PC-9 (cell line): ENCODE data around the gene TSC1. TPM values are rescaled to one million over a fixed set of nuclear protein-coding genes. Genes with fewer than 3 reads are reported as not detected.

Experiments
- BruUV-seq: library from RNA; stranded (reverse); fragments of 400-500 nt; replicated peaks from 2 replicates; lab custom pipeline; 2021; lab: Mats Ljungman, UMichigan
- CTCF ChIA-PET: fragments of 300-600 bp; sonication (Branson Sonifier 250); formaldehyde crosslinking; loops from one replicate; lab custom pipeline; 2022; ENCODE audit warnings: antibody characterized with exemption; lab: Charles Lee
- POLR2A ChIA-PET: fragments of 300-600 bp; sonication (Branson Sonifier 250); formaldehyde crosslinking; loops from one replicate; lab custom pipeline; 2022; ENCODE audit warnings: antibody characterized with exemption; ENCODE audit not compliant: unreplicated experiment; lab: Charles Lee
- DNase-seq, 2 experiments: peaks; one replicate each; pipeline versions ENCODE4 v3.0.0 to v3.0.0-alpha.2; 2015 to 2022; ENCODE audit warnings: mixed read lengths in 1 of 2
- H2AFZ ChIP-seq: fragments of 200-600 bp; sonication (generic); 2 replicates; pipeline ENCODE4 v1.8.1; 2017; ENCODE audit warnings: antibody characterized with exemption
- H3F3A ChIP-seq: fragments of 200-600 bp; sonication (generic); 2 replicates; pipeline ENCODE4 v1.8.1; 2017; ENCODE audit warnings: antibody characterized with exemption, mild to moderate bottlenecking, low read depth; ENCODE audit not compliant: insufficient read depth
- H3K27ac ChIP-seq: fragments of 200-600 bp; sonication (generic); 2 replicates; pipeline ENCODE4 v1.6.1; 2016; ENCODE audit warnings: mixed run types
- H3K27me3 ChIP-seq: fragments of 200-600 bp; sonication (generic); 2 replicates; pipeline ENCODE4 v1.6.1; 2016; ENCODE audit warnings: low read depth, mixed run types; ENCODE audit not compliant: insufficient read depth
- H3K36me3 ChIP-seq: fragments of 200-600 bp; sonication (generic); 2 replicates; pipeline ENCODE4 v1.6.1; 2016; ENCODE audit warnings: low read depth, mixed run types
- H3K4me1 ChIP-seq: fragments of 200-600 bp; sonication (generic); replicated peaks from 2 replicates; pipeline ENCODE4 v1.6.1; 2016; ENCODE audit warnings: mixed run types; ENCODE audit not compliant: insufficient read depth
- H3K4me2 ChIP-seq: fragments of 200-600 bp; sonication (generic); 2 replicates; pipeline ENCODE4 v1.6.1; 2017; ENCODE audit warnings: mixed run types
- H3K4me3 ChIP-seq: fragments of 200-600 bp; sonication (generic); 2 replicates; pipeline ENCODE4 v1.6.1; 2016; ENCODE audit warnings: mixed run types
- H3K79me2 ChIP-seq: fragments of 200-600 bp; sonication (generic); 2 replicates; pipeline ENCODE4 v1.6.1; 2017; ENCODE audit warnings: low read depth, mixed run types
- H3K9me2 ChIP-seq: fragments of 200-600 bp; sonication (generic); 2 replicates; pipeline ENCODE4 v1.8.1; 2017; ENCODE audit warnings: mild to moderate bottlenecking; ENCODE audit not compliant: insufficient read depth
- H3K9me3 ChIP-seq: fragments of 200-600 bp; sonication (generic); 2 replicates; pipeline ENCODE4 v1.8.1; 2016; ENCODE audit warnings: low read depth; ENCODE audit not compliant: insufficient read depth
- H4K20me1 ChIP-seq: fragments of 200-600 bp; sonication (generic); 2 replicates; pipeline ENCODE4 v1.8.1; 2017; ENCODE audit not compliant: insufficient read depth
- EZH2 ChIP-seq: fragments of 200-600 bp; sonication (generic); IDR thresholded peaks from 2 replicates; pipeline ENCODE4 v1.8.0; 2017; ENCODE audit warnings: antibody characterized with exemption, low read depth
- intact Hi-C: fragments of 100-400 bp; cut with micrococcal nuclease; formaldehyde crosslinking; loops from one replicate; pipeline ENCODE4 v1.10.0; 2022; ENCODE audit not compliant: unreplicated experiment
- total RNA-seq: library from RNA; stranded (reverse); gene quantifications from 2 replicates; pipeline ENCODE4 v1.2.3, GENCODE V29; 2021
- TF ChIP-seq, protein P1 (sequence below): fragments of 200-600 bp; sonication (generic); conservative IDR thresholded peaks from 2 replicates; pipeline ENCODE4 v1.6.1; 2017; ENCODE audit warnings: mixed run types, antibody characterized with exemption, mild to moderate bottlenecking, moderate library complexity

Gene TSC1
- total RNA-seq, 1 experiment from 2014 or later = 61.0 TPM

GRCh38 chr9:132883349-132884294 lies 60.8 kb downstream of the TSC1 start:
- no peaks in the 10 kb centered on the region for H4K20me1 ChIP-seq
- POLR2A ChIA-PET = no interaction called here

GRCh38 chr9:132882616-132883015 lies 61.8 kb downstream of the TSC1 start:
- POLR2A ChIA-PET = no interaction called here

More at GRCh38 chr9:132883349-132884294, 60.8 kb downstream of the TSC1 start:
- CTCF ChIA-PET = no interaction called here
- no peaks in the 10 kb centered on the region for H3K9me2 ChIP-seq
- H2AFZ ChIP-seq = no peak overlapping the region
- H3K4me1 ChIP-seq = no peaks in the 10 kb centered on the region
- TF ChIP-seq, protein P1, sequence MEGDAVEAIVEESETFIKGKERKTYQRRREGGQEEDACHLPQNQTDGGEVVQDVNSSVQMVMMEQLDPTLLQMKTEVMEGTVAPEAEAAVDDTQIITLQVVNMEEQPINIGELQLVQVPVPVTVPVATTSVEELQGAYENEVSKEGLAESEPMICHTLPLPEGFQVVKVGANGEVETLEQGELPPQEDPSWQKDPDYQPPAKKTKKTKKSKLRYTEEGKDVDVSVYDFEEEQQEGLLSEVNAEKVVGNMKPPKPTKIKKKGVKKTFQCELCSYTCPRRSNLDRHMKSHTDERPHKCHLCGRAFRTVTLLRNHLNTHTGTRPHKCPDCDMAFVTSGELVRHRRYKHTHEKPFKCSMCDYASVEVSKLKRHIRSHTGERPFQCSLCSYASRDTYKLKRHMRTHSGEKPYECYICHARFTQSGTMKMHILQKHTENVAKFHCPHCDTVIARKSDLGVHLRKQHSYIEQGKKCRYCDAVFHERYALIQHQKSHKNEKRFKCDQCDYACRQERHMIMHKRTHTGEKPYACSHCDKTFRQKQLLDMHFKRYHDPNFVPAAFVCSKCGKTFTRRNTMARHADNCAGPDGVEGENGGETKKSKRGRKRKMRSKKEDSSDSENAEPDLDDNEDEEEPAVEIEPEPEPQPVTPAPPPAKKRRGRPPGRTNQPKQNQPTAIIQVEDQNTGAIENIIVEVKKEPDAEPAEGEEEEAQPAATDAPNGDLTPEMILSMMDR = no peak
- TF ChIP-seq EZH2 = no peak
- no peak overlapping the region for H3K27ac ChIP-seq
- no peaks in the 10 kb centered on the region for H3K9me3 ChIP-seq
- no peak overlapping the region for H3K4me3 ChIP-seq
- DNase-seq = no peak
- no peaks in the 10 kb centered on the region for H3K79me2 ChIP-seq
- BruUV-seq = no TSS peak
- H3K36me3 ChIP-seq = no peaks in the 10 kb centered on the region
- H3K27me3 ChIP-seq = no peaks in the 10 kb centered on the region
- no peak overlapping the region for H3K4me2 ChIP-seq
- H3F3A ChIP-seq = peaks cover 22% of the 10 kb centered on the region
- intact Hi-C loops = no loop called here

DNA sequence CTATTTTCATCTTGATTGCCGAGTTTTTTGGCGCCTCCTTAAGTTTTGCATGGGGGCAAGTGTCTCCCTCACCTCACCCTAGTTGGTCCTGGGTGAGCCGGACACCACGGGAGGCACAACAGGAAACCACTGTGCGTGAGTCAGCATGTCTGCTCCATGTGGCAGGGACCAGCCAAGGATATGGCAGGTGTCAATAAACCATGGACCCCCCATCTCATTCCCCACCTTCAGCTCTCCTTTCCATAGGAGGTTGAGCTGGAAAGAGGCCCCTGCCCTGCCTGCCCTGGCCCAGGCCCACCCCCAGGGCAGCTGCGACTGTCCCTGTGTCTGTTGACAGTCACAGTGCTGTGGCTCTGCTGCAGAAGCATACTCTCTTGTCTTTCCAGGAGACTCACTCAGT lies 62.6 kb downstream of the TSC1 start:
- no peaks in the 10 kb centered on the region for H3K9me2 ChIP-seq
- H3K27ac ChIP-seq = no peak overlapping the region
- no peak for DNase-seq
- ChIA-PET POLR2A (no interaction called here), CTCF (interaction anchor here (0.5 kb wide), 1 partner anchor 33 kb away, joined by 3 read pairs; no protein-coding TSS in a partner anchor)
- TF ChIP-seq, protein P1 = no peak
- TF ChIP-seq EZH2 = no peak
- no peaks in the 10 kb centered on the region for H4K20me1 ChIP-seq
- no peaks in the 10 kb centered on the region for H3K27me3 ChIP-seq
- no peaks in the 10 kb centered on the region for H3K36me3 ChIP-seq
- BruUV-seq = no TSS peak
- no peak overlapping the region for H2AFZ ChIP-seq
- no peak overlapping the region for H3K4me3 ChIP-seq
- peaks cover 22% of the 10 kb centered on the region for H3F3A ChIP-seq
- H3K79me2 ChIP-seq = no peaks in the 10 kb centered on the region
- H3K9me3 ChIP-seq = no peaks in the 10 kb centered on the region
- 0 out of 2 replicates have a peak, but pooled peaks cover 4% of the 10 kb centered on the region for H3K4me1 ChIP-seq
- no peak overlapping the region for H3K4me2 ChIP-seq
- intact Hi-C loops = no loop called here

More at GRCh38 chr9:132882616-132883015, 61.8 kb downstream of the TSC1 start:
- peaks cover 22% of the 10 kb centered on the region for H3F3A ChIP-seq
- no peaks in the 10 kb centered on the region for H3K9me3 ChIP-seq
- TF ChIP-seq, protein P1 = no peak
- TF ChIP-seq EZH2 = no peak
- no peaks in the 10 kb centered on the region for H4K20me1 ChIP-seq
- H3K27me3 ChIP-seq = no peaks in the 10 kb centered on the region
- intact Hi-C loops = no loop called here
- no peaks in the 10 kb centered on the region for H3K9me2 ChIP-seq
- no TSS peak for BruUV-seq
- no peaks in the 10 kb centered on the region for H3K36me3 ChIP-seq
- no peak overlapping the region for H2AFZ ChIP-seq
- CTCF ChIA-PET = interaction anchor here (0.5 kb wide), 1 partner anchor 32 kb away, joined by 3 read pairs; no protein-coding TSS in a partner anchor
- no peak overlapping the region for H3K4me2 ChIP-seq
- H3K4me3 ChIP-seq = no peak overlapping the region
- no peaks in the 10 kb centered on the region for H3K79me2 ChIP-seq
- no peak for DNase-seq
- no peak overlapping the region for H3K27ac ChIP-seq
- H3K4me1 ChIP-seq = no peaks in the 10 kb centered on the region
